HL-60 (cell line): ENCODE data around the gene ZNF664.

Source experiments
- DNase-seq, 2 experiments: peaks; one replicate each; pipeline ENCODE4 v3.0.0-alpha.2; 2010 to 2020; ENCODE audit warnings: low read depth in 1 of 2, low spot score in 1 of 2
- H3K27ac ChIP-seq: fragments of 250-450 bp; sonication (Bioruptor Pico); replicated peaks from 2 replicates; pipeline ENCODE4 v1.5.1; 2020; ENCODE audit warnings: mild to moderate bottlenecking, moderate library complexity
- H3K27me3 ChIP-seq: fragments of 250-450 bp; sonication (Bioruptor Pico); 2 replicates; pipeline ENCODE4 v1.5.1; 2021; ENCODE audit warnings: mild to moderate bottlenecking, moderate library complexity; ENCODE audit not compliant: insufficient read depth, poor library complexity, severe bottlenecking
- H3K4me3 ChIP-seq: replicated peaks from 2 replicates; pipeline ENCODE4 v1.5.1; 2011; ENCODE audit warnings: mild to moderate bottlenecking, control low read depth, low read length; ENCODE audit not compliant: insufficient read depth
- GABPA ChIP-seq: IDR thresholded peaks from 2 replicates; pipeline ENCODE4 v1.6.1; 2012; ENCODE audit warnings: low read depth
- POLR2AphosphoS5 ChIP-seq: IDR thresholded peaks from 2 replicates; pipeline ENCODE4 v1.6.1; 2012; ENCODE audit warnings: low read depth
- SPI1 ChIP-seq: IDR thresholded peaks from 2 replicates; pipeline ENCODE4 v1.6.1; 2012; ENCODE audit warnings: low read depth, mild to moderate bottlenecking, borderline replicate concordance
- TF ChIP-seq, protein P1 (sequence below): IDR thresholded peaks from 2 replicates; pipeline ENCODE4 v1.6.1; 2012; ENCODE audit warnings: low read depth; ENCODE audit not compliant: insufficient replicate concordance
- TF ChIP-seq, protein P2 (sequence below): IDR thresholded peaks from one replicate; pipeline ENCODE4 v1.5.1; 2011; ENCODE audit warnings: low read length, control low read depth, inconsistent platforms; ENCODE audit not compliant: insufficient read depth

The ZNF664 gene

DNA sequence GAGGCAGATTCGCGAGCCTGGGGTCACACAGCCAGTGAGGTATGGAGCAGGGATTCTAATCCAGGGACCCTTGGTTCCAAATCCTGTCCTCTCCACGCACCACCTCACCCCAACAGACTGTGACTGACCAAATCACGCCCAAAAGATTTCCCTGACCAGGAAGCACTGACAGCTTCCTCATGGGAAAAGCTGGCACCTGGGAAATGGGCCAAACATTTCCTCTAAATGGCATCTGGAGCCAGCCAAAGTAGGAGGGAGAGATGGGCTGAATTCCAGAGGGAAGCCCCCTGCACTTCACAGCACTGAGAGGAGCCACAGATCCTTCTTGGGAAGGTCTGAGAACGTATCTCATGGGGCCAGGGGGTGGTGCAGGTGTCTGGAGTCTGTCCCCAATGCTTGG is 29.2 kb upstream of the ZNF664 start:
- no peak for DNase-seq
- Histone ChIP-seq H3K4me3 (no peak overlapping the region), H3K27ac (no peak overlapping the region), H3K27me3 (no peaks in the 10 kb centered on the region)
- TF ChIP-seq POLR2AphosphoS5 (no peak), SPI1 (no peak), GABPA (no peak)
- TF ChIP-seq, protein P1, sequence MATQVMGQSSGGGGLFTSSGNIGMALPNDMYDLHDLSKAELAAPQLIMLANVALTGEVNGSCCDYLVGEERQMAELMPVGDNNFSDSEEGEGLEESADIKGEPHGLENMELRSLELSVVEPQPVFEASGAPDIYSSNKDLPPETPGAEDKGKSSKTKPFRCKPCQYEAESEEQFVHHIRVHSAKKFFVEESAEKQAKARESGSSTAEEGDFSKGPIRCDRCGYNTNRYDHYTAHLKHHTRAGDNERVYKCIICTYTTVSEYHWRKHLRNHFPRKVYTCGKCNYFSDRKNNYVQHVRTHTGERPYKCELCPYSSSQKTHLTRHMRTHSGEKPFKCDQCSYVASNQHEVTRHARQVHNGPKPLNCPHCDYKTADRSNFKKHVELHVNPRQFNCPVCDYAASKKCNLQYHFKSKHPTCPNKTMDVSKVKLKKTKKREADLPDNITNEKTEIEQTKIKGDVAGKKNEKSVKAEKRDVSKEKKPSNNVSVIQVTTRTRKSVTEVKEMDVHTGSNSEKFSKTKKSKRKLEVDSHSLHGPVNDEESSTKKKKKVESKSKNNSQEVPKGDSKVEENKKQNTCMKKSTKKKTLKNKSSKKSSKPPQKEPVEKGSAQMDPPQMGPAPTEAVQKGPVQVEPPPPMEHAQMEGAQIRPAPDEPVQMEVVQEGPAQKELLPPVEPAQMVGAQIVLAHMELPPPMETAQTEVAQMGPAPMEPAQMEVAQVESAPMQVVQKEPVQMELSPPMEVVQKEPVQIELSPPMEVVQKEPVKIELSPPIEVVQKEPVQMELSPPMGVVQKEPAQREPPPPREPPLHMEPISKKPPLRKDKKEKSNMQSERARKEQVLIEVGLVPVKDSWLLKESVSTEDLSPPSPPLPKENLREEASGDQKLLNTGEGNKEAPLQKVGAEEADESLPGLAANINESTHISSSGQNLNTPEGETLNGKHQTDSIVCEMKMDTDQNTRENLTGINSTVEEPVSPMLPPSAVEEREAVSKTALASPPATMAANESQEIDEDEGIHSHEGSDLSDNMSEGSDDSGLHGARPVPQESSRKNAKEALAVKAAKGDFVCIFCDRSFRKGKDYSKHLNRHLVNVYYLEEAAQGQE: no peak
- TF ChIP-seq, protein P2, sequence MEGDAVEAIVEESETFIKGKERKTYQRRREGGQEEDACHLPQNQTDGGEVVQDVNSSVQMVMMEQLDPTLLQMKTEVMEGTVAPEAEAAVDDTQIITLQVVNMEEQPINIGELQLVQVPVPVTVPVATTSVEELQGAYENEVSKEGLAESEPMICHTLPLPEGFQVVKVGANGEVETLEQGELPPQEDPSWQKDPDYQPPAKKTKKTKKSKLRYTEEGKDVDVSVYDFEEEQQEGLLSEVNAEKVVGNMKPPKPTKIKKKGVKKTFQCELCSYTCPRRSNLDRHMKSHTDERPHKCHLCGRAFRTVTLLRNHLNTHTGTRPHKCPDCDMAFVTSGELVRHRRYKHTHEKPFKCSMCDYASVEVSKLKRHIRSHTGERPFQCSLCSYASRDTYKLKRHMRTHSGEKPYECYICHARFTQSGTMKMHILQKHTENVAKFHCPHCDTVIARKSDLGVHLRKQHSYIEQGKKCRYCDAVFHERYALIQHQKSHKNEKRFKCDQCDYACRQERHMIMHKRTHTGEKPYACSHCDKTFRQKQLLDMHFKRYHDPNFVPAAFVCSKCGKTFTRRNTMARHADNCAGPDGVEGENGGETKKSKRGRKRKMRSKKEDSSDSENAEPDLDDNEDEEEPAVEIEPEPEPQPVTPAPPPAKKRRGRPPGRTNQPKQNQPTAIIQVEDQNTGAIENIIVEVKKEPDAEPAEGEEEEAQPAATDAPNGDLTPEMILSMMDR: no peak

DNA sequence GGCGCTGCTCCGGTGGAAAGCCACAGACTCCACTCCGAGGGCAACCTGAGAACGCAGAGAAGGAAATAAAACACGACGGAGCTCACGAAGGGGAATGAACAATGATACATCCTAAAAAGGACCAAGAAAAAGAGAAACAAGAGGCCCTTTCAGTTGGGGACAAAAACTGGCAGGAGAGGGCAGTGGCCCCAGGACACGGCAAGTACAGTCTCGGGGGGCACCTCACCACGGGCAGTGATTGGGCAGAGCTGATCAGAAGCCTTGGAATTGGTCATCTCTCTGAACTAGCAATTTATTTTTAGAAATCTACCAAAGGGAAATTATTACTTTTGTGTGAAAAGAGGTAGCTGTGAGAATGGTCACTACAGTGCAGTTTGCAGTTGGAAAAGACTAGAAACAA is 28.3 kb upstream of the ZNF664 start:
- H3K4me3 ChIP-seq: no peak overlapping the region
- no peak overlapping the region for H3K27ac ChIP-seq
- H3K27me3 ChIP-seq: no peaks in the 10 kb centered on the region
- peak in 1 of 2 experiments; percentile 30 for DNase-seq
- TF ChIP-seq POLR2AphosphoS5: no peak
- TF ChIP-seq, protein P2: no peak
- TF ChIP-seq SPI1: no peak
- TF ChIP-seq, protein P1: no peak
- no peak for TF ChIP-seq GABPA

DNA sequence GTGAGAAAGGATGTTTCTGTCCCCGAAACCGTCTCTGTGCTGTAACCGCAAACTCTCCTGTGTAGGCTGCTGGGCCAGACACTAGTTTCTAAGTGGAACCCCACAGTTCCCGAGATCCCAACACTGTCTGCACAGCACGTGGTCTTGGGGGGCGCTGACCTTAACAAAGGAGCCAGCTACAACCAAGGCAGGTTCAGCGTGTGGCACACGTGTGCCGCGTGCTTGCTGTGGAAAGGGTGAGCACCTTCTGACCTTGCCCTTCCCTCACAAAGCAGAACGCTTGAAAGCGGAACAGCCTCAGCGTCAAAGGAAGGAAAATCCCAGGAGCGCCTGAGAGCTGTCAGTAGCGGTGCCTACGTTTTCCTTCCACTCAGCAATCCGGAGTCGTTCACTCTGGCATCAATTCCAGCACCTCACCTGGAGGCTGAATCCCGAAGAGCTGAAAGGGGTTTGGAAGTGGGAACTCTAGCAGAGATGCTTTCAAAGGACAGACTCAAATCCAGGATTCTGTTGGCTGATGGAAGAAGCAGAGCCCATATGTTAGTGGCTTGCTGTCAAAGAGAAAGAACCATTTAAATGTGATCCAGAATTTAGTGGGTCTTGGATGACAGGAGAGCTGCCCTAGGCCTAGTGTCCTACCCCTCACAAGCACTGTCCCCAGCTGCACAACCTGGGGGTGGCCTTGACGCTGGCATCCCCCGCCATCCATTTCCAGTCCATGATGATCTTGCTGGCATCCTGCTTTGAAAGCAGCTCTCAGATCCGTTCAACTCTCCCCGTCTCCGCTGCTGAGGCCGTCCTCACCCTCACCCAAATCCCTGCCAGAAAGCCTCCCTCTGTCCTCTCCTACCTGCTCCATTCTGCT is 27.5 kb upstream of the ZNF664 start:
- Histone ChIP-seq H3K27me3 (no peaks in the 10 kb centered on the region), H3K27ac (no peak overlapping the region), H3K4me3 (no peak overlapping the region)
- no peak for DNase-seq
- TF ChIP-seq GABPA: no peak
- TF ChIP-seq SPI1: no peak
- TF ChIP-seq, protein P1: no peak
- no peak for TF ChIP-seq POLR2AphosphoS5
- TF ChIP-seq, protein P2: no peak
